ENCODE data around the gene NR2F2. TPM values are rescaled to one million over a fixed set of nuclear protein-coding genes. Genes with fewer than 3 reads are reported as not detected.

Gene NR2F2
- total RNA-seq, 1 experiment from 2014 or later, result 11.6 TPM

DNA sequence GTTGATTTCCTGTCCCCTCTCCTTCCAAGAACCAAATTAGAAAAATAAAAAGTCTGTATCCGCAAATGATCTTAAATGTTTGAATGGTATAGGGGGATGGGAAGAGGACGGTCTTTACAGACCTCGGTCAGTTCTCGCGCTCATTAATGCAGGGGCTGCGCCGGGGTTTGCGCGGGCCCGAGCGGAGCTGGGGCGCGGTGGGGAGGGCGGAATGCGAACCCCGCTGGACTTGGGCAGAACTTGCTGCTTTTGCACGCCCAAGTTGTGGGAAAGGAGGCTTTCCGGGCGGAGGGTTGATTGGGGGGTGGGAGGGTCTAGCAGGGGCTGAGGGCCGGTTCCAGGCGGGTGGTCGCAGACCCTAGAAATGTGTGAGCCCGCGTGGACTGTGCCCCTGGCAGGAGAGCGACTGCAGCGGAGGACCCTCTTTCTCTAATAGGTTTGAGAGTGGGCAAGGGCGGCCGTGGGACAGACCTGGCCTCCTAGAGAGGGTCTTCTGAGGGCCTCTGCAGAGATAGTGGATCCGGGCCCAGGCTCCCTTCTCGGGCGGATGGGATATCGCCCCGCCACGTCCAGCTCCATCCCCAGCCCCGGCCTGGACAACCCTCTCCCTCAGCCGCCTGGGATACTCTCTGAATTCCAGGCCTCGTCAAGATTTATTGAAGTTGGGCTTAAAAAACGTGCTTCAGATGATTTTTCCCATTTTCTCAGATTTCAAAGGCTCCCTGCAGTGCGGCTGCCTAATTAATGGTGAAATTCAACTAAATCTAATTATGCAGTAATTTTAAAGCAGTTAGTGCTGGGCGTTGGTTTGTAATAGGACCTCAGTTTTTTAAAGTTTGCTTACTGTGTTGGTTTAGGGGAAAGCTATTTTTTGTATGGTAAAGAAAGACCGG is 11.3 kb downstream of the NR2F2 start:
- DNase-seq (ENCODE audit: low read depth), result no peak

DNA sequence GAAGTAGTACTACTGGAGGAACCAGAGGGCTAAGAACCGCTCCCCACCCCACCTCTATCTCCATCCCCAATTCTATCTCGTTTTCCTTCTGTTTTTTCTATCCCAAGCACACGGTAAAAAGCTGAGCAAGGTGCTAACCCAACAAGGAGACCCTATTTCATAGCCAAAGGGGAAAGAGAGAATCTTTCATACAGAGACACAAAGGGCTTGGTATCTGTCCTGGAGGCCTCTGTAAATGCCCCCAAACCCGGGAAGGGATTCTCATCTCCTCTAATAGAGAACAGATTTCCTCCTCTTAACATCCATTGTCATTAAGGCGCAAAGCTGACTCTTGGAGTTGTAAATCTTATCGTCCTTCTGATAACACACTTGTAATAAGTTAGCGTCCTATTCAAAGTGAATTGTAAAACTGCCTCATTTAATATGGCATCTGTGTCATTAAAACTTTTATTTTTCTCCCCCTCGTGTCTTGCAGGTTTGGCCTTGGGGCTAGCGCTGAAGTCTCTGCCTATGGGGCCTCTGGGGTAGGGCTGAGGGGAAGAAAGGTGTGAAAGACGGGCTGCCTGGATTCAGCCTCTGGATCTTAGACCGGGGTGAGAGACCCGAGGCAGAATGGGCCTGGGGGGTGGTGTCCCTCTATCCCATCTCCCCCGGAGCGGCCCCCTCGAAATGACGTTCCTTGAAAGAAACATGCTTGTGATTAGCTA is 12.1 kb downstream of the NR2F2 start:
- DNase-seq (ENCODE audit: low read depth), result no peak

DNA sequence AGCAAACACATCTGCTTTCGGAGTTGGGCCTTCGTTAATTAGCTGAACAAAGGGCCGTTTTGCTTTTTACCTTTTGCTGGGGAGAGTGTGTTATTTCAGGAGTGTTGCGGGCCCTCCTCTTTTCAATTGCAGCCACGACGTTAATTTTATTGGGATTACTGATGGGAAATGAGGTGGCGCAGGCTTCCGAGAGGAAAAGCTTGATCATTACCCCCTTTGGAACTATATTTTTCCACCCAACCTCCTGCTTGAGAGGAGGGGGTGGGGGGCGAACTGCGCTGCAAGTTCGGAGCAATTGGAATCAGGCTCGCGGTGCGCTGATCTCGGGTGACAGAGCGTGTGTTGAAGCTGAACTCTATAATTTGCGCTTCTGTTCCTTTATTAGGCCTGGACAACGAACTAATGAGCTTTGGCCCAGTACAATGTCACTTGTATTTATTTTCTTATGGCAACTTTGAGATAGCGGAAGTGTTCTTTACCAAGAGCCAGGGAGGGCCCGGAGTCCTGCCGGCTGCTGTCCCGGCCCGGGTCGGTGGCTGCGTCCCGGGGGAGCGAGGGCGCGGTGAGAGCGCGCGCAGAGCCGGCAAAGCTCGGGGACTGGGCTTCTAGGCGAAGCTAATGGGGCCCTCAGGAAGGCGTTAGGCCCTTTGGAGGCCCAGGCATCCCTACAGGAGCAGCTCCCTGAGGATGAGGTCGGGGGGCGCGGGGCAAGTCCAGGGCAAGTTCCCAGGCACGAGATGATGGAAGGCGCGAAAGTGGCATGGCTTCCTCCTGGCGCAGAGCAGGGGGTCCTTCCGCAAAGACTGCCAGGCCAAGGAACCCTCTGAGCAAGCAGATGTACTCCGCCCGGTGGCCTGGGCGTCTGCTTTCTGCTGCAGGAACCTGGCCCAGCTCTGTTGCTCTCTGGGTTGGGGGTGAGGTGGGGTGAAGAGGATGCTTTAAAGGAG is 12.9 kb downstream of the NR2F2 start:
- DNase-seq (ENCODE audit: low read depth), result no peak

DNA sequence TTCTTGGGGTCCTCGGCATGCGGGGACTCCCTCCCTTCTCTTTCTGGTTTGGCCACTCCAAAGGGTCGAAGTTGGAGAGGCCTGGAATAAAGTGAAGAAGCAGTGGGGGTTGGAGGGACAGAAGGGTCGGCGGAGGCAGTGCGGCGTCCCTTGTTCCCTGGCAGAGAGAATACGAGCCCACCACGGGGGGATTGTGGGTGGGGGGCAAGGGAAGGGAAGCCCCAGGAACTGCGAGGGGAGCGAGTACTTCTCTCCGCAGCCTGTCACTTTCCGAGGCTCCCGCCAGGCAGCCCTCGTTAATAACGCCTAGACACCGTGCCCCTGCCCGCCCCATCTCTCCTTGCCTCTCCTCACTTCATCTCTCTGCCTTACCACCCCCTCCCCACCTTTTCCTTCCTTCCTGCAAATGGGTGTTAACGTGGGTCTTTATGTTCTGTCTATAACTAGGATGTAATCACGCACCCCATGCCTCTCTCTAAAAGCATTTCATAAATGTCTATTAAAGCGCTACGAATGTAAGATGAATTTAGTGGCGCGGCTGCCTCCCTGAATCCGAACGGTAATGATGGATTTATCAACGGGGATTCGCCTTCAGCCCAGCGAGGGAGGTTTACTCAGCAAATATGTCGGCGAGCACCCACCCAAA is 13.7 kb downstream of the NR2F2 start:
- no peak for DNase-seq (ENCODE audit: low read depth)

DNA sequence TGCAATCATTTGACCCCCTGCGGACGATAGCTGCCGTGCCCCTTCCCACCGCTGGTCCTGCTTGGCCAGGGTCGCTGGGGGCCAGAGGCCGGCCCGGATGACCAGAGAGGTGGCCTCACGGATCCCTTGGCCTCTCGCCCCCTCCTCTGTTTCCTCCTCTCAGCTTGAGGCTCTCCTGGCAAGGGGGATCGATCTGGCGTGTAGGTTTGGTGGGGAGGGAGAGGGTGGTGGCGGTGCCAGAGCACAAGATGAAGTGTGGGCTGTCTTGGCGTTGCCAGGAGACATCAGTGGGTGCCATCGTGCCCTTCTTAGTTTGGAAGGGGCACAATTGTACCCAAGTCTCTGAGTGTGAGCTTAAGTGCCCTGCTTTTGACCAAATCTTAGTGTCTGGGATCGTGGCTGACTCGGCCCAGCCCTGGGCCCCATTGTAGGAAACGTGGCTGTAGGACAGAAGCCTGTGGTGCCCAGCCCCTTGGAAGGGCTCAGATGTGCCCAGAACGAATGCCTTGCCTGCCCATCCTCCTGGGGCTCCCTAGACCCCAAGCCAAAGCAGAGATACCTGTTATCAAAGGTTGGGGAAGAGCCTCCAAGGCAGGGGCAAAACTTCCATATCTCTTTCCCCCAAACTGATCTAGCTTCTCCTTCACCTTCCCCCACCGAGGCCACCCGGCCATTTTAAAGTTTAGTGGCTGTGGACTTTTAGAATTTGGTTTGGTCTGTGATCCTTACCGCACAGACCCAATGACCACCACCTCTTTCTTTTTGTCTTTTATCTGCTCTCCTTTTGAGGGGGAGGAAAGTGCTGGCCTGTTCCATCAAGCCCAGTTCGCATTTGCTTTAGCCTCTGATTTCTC is 14.4 kb downstream of the NR2F2 start:
- DNase-seq (ENCODE audit: low read depth), result no peak

DNA sequence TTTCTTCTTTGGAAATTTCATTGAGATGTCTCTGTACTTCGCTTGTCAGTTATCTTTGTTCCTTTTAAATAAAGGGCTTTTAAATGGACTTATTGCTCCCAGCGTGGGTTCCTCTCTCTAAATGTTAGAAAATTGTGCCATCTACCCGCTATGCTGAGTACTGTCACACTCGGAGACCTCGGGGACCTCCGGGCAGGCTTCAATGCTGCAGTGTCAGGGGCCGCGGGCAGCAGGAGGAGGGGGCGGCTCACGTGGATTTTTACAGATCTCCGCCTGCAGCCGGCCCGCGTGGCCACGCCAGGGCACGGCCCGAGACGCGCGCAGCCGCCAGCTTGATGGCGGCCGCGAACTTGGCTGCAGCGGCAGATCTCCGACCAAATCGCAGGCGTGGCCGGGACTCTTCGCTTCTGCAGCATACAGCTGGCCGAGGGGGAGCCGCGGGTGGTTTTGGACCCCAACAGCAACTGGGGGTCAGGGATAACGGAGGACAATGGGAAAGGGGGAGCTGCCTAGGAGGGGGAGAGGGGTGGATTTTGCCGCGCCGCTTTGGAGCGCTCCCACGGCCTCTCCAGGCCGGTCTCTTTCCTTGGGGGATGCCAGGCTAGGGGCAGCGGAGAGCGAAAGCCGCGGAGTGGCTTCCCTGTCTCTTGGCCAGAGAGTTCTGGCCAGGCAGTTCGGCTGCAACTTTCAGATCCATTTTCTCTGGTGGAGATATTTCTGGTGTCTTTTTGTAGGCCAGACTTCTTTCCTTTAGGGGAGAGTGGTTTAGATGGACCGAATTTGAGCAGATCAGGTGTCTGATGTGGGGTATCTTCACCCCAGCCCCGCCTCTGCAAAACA is 15.3 kb downstream of the NR2F2 start:
- DNase-seq (ENCODE audit: low read depth), result peak; percentile 82

DNA sequence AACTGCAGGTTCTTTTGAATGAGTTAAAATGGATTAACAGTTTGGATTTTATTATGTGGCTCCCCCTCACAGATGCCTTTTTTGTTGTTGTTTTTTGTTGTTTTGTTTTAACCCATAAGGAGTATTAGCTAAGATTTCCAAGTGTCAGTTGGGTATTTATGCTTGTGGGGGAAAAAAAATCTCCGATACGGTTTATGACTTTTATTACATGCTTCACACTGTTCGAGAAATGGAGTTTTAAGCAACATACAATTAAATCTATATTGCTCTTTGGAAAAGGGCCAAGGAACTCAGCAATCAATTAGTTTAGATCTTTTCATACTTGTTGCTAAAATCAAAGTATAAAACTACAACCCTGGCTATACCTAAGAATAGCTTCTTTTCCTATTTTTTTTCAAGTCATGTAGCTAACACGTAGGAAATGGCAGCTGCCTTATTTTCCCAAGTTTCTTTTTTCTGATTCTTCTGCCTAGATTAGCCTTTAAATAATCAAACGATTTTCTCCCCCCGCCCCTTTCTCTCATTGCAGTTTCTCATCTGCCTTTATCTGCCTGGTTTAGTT is 16.0 kb downstream of the NR2F2 start:
- no peak for DNase-seq (ENCODE audit: low read depth)

DNA sequence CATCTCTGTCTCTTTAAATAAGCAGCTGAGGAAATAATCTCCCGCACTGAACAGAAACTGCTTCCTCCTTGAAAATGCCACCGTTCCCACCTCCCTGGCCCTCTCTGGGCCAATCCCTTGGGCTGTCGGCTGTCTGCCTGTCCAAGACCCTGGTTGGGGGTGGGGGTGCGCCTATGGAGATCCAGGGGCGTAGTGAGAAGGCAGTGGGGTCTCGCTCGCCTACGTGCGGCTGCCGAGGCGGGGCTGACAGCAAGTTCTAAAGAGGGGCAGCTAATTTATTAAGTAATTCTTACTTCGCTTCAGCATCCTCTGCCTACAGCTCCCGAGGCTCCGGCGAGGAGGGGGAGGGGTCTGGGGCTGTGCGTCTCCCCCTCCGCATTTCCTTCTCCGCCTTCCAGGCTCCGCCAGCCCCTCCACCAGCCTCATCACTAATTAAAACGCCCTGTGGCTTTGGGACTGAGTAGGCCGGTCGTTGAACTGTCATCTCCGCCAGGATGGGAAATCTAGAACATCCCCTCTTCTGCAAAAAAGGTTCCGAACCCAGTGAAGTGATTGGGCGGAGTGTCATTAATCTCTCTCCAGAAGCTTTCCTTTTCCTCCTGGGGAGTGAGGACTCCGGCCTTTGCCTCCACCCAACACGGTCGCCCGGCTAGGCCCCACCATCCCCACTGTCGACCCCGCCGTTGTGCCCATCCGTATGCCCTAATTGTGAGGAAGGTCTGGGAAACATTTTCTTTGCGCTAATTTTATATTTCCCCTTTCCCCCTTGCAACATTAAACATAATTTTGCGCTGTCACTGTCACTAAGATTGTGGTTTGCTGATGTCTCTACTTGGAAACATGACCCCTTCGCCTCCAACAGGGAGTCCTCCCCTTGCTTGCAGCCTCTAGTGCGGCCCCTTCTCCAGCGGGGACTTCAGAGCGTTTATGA is 16.9 kb downstream of the NR2F2 start:
- DNase-seq (ENCODE audit: low read depth), result no peak

DNA sequence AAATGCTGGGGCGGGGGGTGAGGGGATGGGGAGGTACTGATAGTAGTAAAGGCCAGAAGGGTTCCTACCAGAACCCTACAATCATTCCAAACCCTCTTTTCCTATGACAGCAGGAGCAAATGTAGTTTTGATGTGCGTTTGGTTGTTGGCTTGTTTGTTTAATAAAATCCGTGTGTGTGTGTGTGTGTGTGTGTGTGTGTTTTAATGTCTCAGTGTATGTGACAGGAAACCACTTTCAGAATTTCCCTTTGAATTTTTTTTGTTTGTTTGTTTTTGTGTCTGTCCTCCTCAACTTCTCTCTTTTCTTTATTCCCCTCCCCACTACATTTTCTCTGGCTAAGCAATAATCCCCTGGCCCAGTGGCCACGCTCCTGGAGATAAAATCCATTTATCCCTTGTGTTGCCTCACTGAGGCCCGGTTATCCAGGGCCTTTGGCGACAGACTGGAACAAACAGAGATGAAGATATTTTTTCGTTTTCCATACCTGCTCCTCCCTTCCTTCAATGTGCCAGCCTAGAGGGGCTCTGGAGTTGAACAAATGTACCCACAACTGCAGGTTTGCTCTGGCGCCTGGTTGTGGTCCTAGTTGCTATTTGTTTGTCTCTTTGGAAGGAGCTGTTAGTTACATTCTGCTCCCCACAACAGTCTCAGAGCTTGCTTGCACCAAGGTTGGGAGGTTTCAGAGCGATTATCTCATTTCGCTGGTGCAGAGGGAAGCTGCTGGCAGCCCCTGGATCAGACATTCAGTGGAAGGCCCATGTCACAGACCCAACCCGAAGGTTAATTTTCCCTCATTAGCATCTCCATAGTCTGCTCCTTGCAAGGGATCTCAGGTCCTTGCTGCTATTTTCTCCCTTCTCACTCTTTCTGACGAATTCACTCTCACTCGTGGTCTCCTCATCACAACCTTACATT is 17.9 kb downstream of the NR2F2 start:
- no peak for DNase-seq (ENCODE audit: low read depth)

DNA sequence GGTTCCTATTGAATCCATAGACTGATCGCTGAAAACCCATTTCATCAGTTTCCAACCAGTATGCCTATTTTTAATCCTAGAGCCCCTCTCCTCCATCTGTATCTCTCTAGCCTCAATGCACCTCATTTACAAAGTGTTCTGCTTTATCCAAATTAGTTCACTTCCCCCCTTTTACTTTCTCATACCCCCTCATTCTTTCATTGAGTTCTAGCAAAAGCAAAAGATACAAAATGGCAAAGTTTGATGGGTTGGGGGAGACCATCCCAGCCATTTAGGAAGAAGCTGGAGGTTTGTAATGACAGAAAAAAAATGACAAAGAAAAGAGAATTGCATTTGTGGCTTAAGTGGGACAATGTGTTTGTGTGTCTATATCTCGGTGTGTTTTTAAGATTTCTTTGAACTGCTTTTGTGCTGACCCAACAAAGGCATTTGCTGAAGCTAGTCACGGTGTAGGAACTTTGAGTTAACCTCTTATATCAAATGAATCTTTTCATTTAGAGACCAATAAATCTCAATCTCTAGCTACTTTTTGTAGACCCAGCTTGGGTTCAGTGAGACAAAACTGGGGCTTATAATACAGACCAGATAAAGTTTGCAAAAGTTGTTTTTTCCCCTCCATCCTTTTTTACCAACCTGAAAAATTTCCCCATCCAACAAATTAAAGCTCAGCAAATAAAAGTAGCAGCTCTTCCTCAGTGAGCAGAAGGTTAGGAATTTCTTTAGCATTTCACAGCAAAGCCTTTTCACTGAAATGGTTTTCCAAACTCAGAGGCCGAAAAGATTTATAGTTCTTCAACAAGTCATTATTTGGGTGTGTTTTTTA is 18.7 kb downstream of the NR2F2 start:
- no peak for DNase-seq (ENCODE audit: low read depth)

DNA sequence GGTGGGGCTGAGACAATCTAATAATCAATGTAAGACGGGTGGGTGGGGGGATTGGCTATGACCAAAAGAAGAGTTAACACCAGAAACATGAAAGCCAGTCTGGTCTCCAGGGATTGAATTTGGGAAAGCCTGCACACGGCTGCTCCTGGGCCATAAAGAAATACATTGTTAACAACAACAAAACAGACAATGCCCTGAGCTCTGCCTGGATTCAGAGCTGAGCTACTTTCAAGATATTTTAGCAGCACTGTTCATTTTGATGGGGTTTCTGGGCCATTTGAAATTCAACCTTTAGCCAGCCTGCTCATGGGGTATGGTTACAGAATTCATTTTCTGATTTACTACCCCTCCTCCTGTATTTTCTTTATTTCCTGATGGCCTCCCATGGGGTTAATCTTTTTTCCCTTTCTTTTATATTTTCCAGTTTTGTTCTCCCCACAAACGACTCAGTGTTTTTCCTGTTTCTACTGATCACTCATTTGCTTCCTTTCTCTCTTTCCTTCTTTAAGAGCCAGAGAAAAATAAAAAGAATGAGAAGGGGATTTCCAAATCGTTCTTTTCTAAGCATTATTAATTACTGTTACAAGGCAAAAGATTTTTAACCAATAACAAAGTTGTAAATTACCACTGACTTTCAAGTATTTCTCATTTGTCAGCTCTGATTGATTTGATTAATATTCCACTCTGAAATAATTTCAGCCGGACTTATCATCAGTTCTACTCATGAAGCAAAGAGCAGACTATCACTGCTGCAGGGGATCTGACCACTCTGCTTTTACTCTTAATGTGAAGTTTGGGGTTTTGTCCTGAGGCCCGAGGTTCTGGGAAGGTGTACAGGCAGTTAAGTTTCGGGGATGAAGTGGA is 19.6 kb downstream of the NR2F2 start:
- DNase-seq (ENCODE audit: low read depth), result no peak

DNA sequence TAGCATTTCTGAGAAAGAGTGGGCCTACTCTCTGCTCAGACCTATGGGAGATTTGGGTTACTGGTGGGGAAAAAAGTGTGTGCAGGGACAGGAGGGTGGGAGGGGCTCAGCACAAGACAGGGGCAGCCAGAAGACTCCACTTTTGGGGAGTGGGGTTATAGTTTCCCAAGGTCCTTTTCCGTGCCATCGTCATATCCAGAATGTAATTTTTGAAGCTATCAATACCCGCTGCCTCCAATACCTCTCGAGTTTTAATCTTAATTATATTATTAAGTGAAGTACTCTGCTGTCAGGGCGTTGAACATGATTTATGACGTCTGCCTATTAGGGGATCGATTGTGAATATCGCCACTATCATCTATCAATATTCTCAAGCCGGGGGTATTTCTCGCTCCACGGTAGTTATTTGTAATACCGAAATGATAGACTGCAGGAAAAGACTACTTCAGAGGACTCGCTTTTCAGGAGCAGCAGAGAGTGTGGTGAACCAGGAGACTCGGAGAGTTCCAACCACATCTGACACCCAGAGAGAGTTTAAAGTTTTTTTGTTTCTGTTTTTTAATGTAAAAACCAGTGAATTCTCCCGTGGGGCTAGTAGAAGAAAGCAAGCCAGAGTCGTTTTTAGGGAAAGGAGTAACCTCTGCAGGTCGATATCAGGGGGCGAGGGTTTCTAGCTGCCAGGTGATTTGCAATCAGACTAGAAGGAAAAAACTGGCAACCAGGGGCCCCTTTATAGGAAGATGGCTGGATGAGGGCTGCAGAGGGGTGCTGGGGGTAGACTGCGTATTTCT is 20.6 kb downstream of the NR2F2 start:
- no peak for DNase-seq (ENCODE audit: low read depth)

DNA sequence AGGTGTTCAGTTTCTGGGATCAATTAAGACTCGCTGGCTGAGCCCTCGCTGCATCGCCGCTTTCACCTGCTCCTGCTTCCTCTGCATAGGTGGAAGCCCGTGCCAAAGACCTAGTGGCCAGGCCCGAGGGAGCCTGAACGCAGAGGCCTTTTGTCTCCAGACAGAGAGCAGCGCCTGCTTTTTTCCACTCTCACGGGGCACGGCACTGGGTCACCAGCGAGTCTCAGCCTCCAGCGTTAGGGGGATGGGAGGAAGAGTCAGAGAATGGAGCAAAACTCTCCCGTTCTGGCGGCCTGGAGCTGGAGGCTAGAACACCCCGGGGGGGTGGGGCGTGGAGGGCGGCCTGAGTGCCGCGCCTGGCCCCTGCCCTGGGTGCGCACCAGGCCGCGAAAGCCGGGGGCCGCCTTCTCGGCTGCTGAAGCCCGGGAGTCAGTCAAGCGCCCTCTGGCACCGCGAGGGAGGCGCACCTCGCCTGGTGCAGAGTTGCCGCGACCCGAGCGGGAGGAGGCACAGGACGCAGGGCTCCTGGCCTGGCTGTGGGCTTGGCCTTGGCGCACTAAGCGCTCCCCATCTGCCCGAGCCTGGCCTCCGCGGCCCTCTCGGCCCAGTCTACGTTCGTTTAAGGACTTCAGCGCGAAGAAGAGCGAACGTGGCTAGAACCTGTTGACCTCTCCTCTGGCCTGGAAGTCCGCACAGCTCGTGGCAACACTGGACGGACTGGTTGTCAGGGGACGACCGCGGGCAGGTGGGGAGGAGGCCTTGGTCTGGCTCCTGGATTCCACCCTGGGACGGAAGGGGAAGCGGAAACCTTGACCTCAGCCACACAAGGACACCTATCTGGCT is 21.5 kb downstream of the NR2F2 start:
- no peak for DNase-seq (ENCODE audit: low read depth)
